Measurements from ENCODE around the gene PROC.

DNA sequence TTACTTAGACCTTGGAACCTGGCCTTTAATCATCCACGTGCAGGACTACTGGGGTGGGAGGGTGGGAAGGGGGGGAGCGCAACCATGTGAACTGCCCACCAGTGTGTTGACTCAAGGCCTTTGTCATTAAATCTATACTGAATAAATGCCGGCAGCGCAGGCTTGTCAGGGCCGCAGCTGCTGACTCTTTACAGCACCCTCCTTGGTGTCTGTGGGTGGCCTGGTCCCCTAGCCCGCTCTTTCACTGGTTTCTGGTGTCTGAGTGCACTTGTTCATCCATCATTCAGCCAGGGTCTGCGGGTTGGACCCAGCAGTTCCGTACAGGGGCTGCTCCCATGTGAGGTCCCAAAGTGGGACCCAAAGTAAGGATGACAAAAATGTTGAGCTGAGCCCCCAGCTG lies 42.0 kb upstream of the PROC start:
- TF ChIP-seq, protein P1, sequence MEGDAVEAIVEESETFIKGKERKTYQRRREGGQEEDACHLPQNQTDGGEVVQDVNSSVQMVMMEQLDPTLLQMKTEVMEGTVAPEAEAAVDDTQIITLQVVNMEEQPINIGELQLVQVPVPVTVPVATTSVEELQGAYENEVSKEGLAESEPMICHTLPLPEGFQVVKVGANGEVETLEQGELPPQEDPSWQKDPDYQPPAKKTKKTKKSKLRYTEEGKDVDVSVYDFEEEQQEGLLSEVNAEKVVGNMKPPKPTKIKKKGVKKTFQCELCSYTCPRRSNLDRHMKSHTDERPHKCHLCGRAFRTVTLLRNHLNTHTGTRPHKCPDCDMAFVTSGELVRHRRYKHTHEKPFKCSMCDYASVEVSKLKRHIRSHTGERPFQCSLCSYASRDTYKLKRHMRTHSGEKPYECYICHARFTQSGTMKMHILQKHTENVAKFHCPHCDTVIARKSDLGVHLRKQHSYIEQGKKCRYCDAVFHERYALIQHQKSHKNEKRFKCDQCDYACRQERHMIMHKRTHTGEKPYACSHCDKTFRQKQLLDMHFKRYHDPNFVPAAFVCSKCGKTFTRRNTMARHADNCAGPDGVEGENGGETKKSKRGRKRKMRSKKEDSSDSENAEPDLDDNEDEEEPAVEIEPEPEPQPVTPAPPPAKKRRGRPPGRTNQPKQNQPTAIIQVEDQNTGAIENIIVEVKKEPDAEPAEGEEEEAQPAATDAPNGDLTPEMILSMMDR (IDR thresholded peaks at IDR 0.05): no peak
- no peak for TF ChIP-seq POLR2A (IDR thresholded peaks at IDR 0.05)

All from adrenal gland (tissue), 5 donors.